Neural cell (in vitro differentiated cells): ENCODE results near the gene CD248. TPM values are rescaled to one million over a fixed set of nuclear protein-coding genes. Genes with fewer than 3 reads are reported as not detected.
"Not testable (repeated sequence)": the region's sequence is repeated elsewhere in the genome, so short reads cannot be mapped to it uniquely, and the experiment has no call there.

Experiments used
- H2AFZ ChIP-seq: fragments of 200-600, 300-800 bp; sonication (generic), shearing (Covaris generic); 2 replicates; pipeline ENCODE4 v1.6.0; 2014; ENCODE audit warnings: low read depth, mild to moderate bottlenecking, antibody characterized with exemption, low read length, moderate library complexity
- H3F3A ChIP-seq: fragments of 200-600 bp; shearing (Covaris generic); 2 replicates; pipeline ENCODE4 v1.6.1; 2016; ENCODE audit warnings: mild to moderate bottlenecking, moderate library complexity, mixed read lengths, antibody characterized with exemption, low read length; ENCODE audit not compliant: insufficient read depth, poor library complexity, severe bottlenecking
- H3K27ac ChIP-seq: fragments of 200-600, 300-800 bp; sonication (generic), shearing (Covaris generic); 2 replicates; pipeline ENCODE4 v1.5.1; 2014; ENCODE audit warnings: mild to moderate bottlenecking, low read length, moderate library complexity
- H3K27me3 ChIP-seq: fragments of 300-800, 200-600 bp; sonication (generic), shearing (Covaris generic); 2 replicates; pipeline ENCODE4 v1.6.0; 2014; ENCODE audit warnings: mild to moderate bottlenecking, low read depth, low read length, moderate library complexity; ENCODE audit not compliant: insufficient read depth
- H3K36me3 ChIP-seq: fragments of 300-800, 200-600 bp; sonication (generic), shearing (Covaris generic); 2 replicates; pipeline ENCODE4 v1.5.1; 2014; ENCODE audit warnings: mild to moderate bottlenecking, antibody characterized with exemption, low read length, moderate library complexity; ENCODE audit not compliant: insufficient read depth
- H3K4me2 ChIP-seq: fragments of 300-800, 200-600 bp; sonication (generic), shearing (Covaris generic); 2 replicates; pipeline ENCODE4 v1.6.0; 2014; ENCODE audit warnings: mild to moderate bottlenecking, low read length
- H3K4me3 ChIP-seq: fragments of 300-800, 200-600 bp; sonication (generic), shearing (Covaris generic); 2 replicates; pipeline ENCODE4 v1.5.1; 2014; ENCODE audit warnings: mild to moderate bottlenecking, low read length, moderate library complexity
- H3K79me2 ChIP-seq: fragments of 200-600 bp; shearing (Covaris generic); replicated peaks from 2 replicates; pipeline ENCODE4 v1.6.0; 2014; ENCODE audit warnings: mild to moderate bottlenecking, low read length, moderate library complexity; ENCODE audit not compliant: insufficient read depth
- H3K9ac ChIP-seq: fragments of 300-800, 200-600 bp; sonication (generic), shearing (Covaris generic); 2 replicates; pipeline ENCODE4 v1.6.1; 2016; ENCODE audit warnings: mild to moderate bottlenecking, low read length, mixed read lengths
- H3K9me2 ChIP-seq: fragments of 200-600 bp; shearing (Covaris generic); 2 replicates; pipeline ENCODE4 v1.6.1; 2016; ENCODE audit warnings: mild to moderate bottlenecking, low read length, mixed read lengths; ENCODE audit not compliant: insufficient read depth
- H3K9me3 ChIP-seq: fragments of 200-600, 300-800 bp; sonication (generic), shearing (Covaris generic); 2 replicates; pipeline ENCODE4 v1.6.1; 2016; ENCODE audit warnings: mild to moderate bottlenecking, mixed run types, low read length, moderate library complexity, mixed read lengths
- H4K20me1 ChIP-seq: fragments of 200-600 bp; shearing (Covaris generic); 2 replicates; pipeline ENCODE4 v1.6.1; 2016; ENCODE audit warnings: mild to moderate bottlenecking, mixed run types; ENCODE audit not compliant: insufficient read depth
- CTCF ChIP-seq: fragments of 450-650 bp; IDR thresholded peaks from 2 replicates; pipeline ENCODE4 v1.5.1; 2014; ENCODE audit warnings: antibody characterized with exemption, mild to moderate bottlenecking, moderate library complexity; ENCODE audit not compliant: poor library complexity, severe bottlenecking
- EP300 ChIP-seq: fragments of 450-650 bp; conservative IDR thresholded peaks from 2 replicates; pipeline ENCODE4 v1.6.1; 2014; ENCODE audit warnings: antibody characterized with exemption, mild to moderate bottlenecking, moderate library complexity; ENCODE audit not compliant: poor library complexity, severe bottlenecking
- EZH2 ChIP-seq: fragments of 200-600, 300-800 bp; shearing (Covaris generic), sonication (generic); IDR thresholded peaks from 2 replicates; pipeline ENCODE4 v1.6.1; 2014; ENCODE audit warnings: antibody characterized with exemption, low read length, borderline replicate concordance, mild to moderate bottlenecking; ENCODE audit not compliant: insufficient read depth, poor library complexity, severe bottlenecking
- MXI1 ChIP-seq: fragments of 450-650 bp; conservative IDR thresholded peaks from 2 replicates; pipeline ENCODE4 v1.6.1; 2014; ENCODE audit warnings: antibody characterized with exemption, mild to moderate bottlenecking; ENCODE audit not compliant: poor library complexity, severe bottlenecking
- POLR2AphosphoS5 ChIP-seq: IDR thresholded peaks from 2 replicates; pipeline ENCODE4 v1.6.1; 2012
- RAD21 ChIP-seq: fragments of 450-650 bp; conservative IDR thresholded peaks from 2 replicates; pipeline ENCODE4 v1.6.1; 2014; ENCODE audit warnings: antibody characterized with exemption, mild to moderate bottlenecking, moderate library complexity
- SMC3 ChIP-seq: fragments of 450-650 bp; conservative IDR thresholded peaks from 2 replicates; pipeline ENCODE4 v1.6.1; 2014; ENCODE audit warnings: antibody characterized with exemption, mild to moderate bottlenecking, moderate library complexity; ENCODE audit not compliant: poor library complexity
- polyA plus RNA-seq: library from polyadenylated mRNA; depleted of rRNA; stranded (reverse); fragments of >200 nt; gene quantifications from 2 replicates; pipeline ENCODE4 v1.2.3, GENCODE V29; 2014
- TF ChIP-seq, protein P1 (sequence below): IDR thresholded peaks from 2 replicates; pipeline ENCODE4 v1.6.1; 2012; ENCODE audit warnings: borderline replicate concordance

The CD248 gene
- polyA plus RNA-seq, 1 donor from 2014 or later: not detected

GRCh38 chr11:66277064-66277463 is 39.8 kb downstream of the CD248 start:
- peak overlapping the region; percentile 86 for H3K4me3 ChIP-seq

GRCh38 chr11:66276619-66277018 is 40.2 kb downstream of the CD248 start:
- not testable (repeated sequence) for H3K9ac ChIP-seq, H3K9me3 ChIP-seq, H2AFZ ChIP-seq, H3K36me3 ChIP-seq, H3K27me3 ChIP-seq, H3K27ac ChIP-seq, H4K20me1 ChIP-seq, H3K4me2 ChIP-seq, H3F3A ChIP-seq, H3K4me3 ChIP-seq, H3K9me2 ChIP-seq
- peaks cover 39% of the 10 kb centered on the region for H3K79me2 ChIP-seq

More at GRCh38 chr11:66277064-66277463, 39.8 kb downstream of the CD248 start:
- H4K20me1 ChIP-seq, H2AFZ ChIP-seq, H3F3A ChIP-seq, H3K9me2 ChIP-seq, H3K9me3 ChIP-seq, H3K36me3 ChIP-seq, H3K27me3 ChIP-seq: not testable (repeated sequence)
- Histone ChIP-seq H3K9ac (peak overlapping the region; percentile 99), H3K4me2 (peak overlapping the region; percentile 91), H3K79me2 (peaks cover 43% of the 10 kb centered on the region), H3K27ac (peak overlapping the region; percentile 84)

GRCh38 chr11:66275984-66276612 is 40.7 kb downstream of the CD248 start:
- H3K4me2 ChIP-seq: no peak overlapping the region
- H3K9me2 ChIP-seq: no peaks in the 10 kb centered on the region
- no peak overlapping the region for H3K27ac ChIP-seq
- H3K36me3 ChIP-seq: no peaks in the 10 kb centered on the region
- H4K20me1 ChIP-seq: no peaks in the 10 kb centered on the region
- H3K9me3 ChIP-seq: no peaks in the 10 kb centered on the region
- TF ChIP-seq EZH2 (no peak), RAD21 (no peak), MXI1 (no peak), POLR2AphosphoS5 (no peak), EP300 (no peak), CTCF (no peak), SMC3 (no peak)
- TF ChIP-seq, protein P1, sequence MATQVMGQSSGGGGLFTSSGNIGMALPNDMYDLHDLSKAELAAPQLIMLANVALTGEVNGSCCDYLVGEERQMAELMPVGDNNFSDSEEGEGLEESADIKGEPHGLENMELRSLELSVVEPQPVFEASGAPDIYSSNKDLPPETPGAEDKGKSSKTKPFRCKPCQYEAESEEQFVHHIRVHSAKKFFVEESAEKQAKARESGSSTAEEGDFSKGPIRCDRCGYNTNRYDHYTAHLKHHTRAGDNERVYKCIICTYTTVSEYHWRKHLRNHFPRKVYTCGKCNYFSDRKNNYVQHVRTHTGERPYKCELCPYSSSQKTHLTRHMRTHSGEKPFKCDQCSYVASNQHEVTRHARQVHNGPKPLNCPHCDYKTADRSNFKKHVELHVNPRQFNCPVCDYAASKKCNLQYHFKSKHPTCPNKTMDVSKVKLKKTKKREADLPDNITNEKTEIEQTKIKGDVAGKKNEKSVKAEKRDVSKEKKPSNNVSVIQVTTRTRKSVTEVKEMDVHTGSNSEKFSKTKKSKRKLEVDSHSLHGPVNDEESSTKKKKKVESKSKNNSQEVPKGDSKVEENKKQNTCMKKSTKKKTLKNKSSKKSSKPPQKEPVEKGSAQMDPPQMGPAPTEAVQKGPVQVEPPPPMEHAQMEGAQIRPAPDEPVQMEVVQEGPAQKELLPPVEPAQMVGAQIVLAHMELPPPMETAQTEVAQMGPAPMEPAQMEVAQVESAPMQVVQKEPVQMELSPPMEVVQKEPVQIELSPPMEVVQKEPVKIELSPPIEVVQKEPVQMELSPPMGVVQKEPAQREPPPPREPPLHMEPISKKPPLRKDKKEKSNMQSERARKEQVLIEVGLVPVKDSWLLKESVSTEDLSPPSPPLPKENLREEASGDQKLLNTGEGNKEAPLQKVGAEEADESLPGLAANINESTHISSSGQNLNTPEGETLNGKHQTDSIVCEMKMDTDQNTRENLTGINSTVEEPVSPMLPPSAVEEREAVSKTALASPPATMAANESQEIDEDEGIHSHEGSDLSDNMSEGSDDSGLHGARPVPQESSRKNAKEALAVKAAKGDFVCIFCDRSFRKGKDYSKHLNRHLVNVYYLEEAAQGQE: no peak
- H2AFZ ChIP-seq: no peak overlapping the region
- peaks cover 4% of the 10 kb centered on the region for H3F3A ChIP-seq
- H3K9ac ChIP-seq: no peak overlapping the region
- peaks cover 33% of the 10 kb centered on the region for H3K79me2 ChIP-seq
- H3K4me3 ChIP-seq: no peak overlapping the region
- no peaks in the 10 kb centered on the region for H3K27me3 ChIP-seq
